Measurements from ENCODE around the gene MAP2K7.
"Not testable (repeated sequence)": the region's sequence is repeated elsewhere in the genome, so short reads cannot be mapped to it uniquely, and the experiment has no call there.

MAP2K7 gene

DNA sequence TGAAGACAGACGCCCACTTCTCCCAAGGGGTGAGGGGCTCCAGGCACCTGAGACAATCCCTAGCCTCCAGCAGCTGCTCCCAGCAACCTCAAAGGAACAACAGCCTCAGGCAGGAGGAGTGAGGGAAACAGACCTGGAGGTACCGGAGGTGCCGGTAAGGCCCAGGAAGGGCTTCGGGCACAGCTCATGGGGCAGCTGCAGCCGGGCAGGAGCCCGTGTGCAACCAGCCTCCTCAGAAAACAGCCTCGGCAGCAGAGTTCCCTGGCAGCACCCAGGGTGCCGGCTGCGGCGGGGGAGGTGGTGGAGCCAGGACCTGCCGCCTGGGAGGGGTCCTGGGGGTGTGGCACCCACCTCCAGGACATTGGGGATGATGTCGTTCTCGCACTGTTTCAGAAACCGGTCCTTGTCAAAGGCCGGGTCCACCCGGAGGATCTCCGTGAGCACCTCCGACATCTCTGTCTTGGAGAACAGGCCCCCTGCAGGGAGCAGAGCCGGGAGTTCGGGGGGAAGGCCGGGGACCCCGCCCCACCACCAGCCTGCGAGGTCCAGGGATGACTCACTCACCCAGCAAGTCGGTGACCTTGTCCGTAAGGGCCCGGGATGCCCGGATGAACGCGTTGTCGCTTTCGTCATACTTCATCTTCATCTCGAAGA is 28.7 kb downstream of the MAP2K7 start:
- DNase-seq, result no peak

DNA sequence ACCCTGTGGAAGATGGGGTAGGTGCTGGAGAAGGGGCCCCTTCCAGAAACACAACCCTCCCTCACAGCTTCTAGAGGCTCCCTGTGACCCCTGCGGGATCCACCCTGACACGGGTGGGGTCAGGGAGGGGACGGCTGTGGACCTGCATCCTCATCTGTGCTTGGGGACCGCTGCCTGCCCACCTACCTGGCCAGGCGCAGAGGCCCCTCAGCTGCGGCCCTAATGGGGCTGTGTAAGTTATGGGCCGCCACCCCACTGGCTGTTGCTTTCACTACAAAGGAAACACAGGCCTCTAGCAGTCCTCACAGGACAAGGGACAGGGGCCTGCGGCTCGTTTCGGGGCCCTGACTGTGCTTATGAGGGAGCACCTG is 29.2 kb downstream of the MAP2K7 start:
- DNase-seq, result no peak

DNA sequence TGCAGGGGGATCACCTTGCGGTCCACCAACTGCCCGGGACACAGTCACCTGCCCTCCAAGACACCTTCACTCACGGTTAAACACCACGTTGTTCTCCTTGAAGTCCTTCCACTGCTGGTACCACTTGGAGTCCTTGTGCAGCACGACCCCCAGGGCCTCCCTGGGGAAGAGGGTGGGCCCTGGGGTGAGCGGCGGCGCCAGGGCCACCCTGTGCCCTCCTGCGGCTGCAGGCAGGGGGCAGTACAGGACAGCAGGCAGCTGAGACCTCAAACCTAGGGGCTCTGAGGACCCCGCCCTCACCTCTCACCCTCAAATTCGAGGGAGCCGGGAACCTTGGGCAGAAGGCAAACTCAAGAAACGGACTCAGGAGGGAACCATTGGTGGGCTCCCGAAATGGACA is 29.7 kb downstream of the MAP2K7 start:
- DNase-seq, result no peak

DNA sequence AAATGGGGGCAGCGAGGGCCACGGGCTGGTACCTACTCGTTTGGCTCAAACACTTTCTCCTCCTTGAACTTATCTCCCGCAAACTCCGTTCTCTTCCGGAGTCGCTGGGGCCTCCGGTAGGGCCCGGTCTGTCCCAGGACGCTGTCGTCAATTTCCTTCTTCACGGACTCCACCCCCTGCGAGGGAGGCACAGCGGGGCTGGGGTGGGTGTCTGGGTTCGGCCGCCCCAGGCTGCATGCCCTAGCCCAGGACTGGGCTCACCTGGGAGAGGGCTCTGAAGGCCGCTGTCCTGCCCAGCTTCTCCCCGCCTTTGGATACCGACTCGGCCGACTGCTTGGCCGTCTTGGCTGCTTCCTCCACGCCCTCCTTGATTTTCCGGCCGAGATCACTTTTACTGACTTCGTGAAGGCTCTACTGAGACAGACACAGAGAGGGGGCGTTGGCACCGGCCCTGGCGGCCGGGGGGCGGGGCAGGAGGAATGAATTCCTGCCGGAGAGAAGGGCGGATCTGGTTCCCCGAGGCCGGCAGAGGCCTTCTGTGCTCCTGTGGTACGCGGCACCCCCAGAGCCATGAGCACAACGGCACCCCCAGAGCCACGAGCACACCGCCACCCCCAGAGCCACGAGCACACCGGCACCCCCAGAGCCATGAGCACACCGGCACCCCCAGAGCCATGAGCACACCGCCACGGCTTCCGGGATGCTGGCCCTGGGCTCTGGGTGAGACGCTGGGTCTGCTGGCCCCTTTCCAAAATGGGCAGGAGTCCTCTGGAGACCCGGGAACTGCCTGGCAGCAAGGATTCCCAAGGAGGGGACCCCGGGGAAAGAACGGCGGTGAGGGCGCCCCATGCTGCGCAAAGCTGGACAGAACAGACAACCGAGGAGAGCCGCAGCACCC is 30.4 kb downstream of the MAP2K7 start:
- no peak for DNase-seq

DNA sequence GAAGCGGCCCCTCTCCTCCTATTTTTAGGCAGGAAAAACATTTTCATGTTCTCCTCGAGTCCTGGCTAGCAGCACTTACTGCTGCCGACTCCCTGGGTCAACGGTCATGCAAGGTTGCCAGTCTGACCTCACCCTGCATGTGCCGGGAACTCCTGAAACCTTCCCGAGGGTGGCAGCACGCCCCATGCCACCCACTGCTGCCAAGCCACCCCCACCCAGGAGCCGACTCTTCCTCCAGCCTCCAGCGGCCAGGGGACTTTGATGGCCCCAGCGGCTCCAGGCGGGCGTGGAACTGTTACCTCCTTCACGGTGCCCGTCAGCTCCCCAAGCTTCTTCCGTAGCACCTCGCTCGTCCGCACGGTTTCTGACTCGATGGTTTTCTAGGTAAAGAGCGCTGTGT is 31.1 kb downstream of the MAP2K7 start:
- DNase-seq, result no peak

DNA sequence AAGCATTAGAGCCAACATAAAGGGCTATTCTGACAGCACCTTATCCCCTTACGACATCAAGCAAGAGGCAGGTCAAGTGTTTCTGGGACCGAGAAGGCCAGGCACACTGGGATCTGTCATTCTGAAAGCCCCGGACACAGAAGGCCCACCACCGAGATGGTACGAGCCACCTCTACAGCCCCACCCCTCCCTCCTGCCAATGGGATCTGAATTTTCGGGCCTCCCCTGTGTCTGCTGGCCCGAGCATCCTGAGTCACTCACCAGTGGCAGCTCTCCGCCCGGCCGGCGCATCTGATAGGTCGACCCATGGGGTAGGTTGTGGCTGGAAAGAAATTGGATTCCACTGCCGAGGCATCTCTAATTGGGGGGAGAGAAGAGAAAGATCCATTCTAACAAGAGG is 37.2 kb downstream of the MAP2K7 start:
- no peak for DNase-seq

DNA sequence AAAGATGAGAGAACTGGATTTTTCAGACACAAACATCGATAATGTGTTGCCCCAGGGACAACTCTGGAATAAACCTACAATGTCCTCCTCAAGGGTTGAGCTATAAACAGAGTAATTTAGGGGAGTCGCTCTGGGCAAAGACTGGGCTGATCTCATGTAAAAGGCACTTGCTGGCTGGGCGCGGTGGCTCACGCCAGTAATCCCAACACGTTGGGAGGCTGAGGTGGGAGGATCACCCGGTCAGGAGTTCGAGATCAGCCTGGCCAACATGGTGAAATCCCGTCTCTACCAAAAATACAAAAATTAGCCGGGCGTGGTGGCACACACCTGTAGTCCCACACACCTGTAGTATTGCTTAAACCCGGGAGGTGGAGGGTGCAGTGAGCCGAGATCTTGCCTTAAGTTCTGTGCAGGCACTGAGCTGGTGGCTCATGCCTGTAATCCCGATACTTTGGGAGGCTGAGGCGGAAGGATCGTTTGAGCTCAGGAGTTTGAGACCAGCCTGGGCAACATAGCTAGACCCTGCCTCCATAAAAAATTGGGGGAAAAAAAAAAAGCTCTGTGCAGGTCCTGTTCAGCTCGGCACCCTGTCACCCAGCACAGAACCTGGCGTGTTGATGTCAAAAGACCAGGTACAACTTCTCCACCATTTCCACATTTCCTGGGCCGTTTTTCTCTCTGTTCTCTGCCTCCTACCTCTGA is 38.4 kb downstream of the MAP2K7 start:
- DNase-seq, result no peak

DNA sequence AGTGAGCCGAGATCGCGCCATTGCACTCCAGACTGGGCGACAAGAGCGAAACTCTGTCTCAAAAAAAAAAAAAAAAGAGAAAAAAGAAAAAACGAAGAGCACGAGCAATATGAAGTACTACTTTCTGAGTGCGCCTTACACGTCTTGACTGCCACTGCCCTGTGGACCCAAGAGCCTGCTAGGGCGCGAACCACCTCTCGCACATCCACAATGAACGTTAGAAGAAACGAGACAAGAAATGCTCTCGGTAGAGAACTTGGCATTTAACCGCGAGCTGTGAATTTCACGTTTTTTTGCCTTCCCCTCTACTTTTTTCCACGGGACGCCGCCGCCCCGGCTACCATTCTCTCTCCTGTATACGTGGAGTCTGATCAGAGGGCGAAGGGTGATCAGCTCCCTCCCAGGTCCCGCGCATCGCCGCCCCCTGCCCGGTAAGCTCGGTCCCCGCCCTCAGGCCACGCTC is 39.3 kb downstream of the MAP2K7 start:
- no peak for DNase-seq

DNA sequence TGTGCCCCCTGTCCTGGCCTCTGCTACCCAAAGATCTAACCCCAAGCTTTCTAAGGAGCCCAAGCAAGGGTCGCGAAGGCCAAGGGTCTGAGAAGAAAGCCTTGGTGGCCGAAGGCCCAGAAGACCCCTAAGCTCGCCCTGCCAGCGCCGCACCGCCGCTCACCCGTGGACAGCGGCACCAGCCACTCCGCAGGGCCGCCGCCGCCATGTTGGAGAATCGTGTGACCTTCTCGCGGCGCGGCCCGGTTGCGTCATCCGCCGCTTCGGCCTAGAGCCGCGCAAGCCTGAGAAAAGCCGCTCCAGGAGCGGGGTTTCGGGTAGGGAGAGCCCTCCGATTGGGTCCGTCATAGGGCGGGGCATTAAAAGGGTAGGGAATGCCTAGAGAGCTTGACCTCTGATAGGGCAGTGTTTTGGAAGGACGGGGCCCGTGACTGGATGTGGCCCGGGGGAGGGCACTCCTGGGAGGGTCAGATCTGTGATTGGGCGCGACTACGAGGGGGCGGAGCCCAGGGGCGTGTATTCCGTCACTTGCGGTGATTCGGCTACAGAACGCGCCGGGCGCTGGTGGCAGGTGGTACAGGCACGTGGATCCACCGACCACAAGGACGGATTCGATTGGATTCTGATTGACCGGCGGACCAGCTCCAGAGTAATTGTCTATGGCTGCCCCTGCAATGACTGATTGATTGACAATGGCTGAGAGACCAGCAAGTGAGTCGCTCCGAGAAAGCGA is 39.9 kb downstream of the MAP2K7 start, which contains the start of gene TIMM44:
Gene TIMM44, minus strand, starts transcription at position 223 of the 733 bp plus-strand sequence. Its CDS starts 15 bp downstream, at position 208.
- peak; percentile 97 for DNase-seq

DNA sequence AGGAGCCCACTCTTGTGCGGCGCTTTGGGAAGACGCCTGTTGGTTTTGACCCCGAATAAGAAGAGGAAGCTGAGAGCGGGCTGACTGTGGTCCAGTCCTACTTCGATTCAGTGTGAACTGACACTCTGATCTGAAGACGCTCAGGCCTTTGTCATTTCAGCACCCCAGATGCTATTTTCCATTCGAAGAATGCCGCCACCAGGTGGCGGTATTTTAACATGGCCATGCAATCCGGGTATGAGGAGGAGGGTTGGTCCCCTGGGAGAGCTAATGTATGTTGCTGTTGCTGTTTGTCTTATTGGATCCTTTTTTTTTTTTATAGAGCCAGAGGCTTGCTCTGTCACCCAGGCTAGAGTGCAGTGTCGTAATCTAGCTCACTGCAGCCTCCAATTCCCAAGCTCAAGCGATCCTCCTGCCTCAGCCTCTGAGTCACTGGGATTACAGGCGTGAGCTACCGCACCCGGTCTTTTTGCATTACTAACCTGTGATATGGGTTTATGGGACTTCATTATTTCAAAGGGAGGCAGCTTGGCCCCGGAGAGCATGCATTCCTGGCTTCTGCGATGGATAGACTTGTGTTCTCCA is 40.6 kb downstream of the MAP2K7 start:
- DNase-seq, result peak; percentile 74

DNA sequence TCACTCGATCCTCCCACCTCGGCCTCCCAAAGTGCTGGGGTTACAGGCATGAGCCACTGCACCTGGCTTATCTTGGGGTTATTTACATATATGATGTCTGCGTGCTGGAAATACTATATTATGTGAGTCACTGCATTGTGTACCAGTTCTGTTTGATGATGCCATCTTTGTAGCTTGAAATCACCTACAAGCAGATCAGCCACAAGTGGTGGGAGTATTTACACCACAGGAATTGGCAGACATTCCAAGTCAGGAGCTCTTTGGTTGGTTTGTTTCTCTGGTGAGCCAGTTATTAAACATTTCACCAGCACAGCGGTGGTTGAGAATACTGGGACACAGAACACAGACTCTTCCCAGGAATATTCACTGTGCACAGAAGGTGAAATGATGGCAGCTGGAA is 44.3 kb downstream of the MAP2K7 start:
- DNase-seq, result no peak

DNA sequence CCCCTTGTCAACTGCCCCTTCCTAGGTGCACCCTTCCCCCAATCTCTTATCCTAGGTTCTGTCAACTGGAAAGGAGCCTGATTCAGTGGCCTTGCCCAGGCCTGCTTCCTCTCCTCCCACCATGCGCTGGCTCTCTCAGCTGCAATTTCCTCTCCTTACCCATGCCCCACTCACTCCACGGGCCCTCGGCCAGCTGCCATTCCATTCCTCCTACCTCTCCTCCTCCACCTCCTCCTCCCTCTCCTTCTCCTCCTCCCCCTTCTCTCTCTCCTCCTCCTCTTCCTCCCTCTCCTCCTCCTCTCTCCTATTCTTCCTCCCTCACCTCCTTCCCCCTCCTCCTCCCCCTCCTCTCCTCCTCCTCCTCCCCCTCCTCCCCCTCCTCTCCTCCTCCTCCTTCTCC is 49.4 kb downstream of the MAP2K7 start:
- DNase-seq, result no peak

DNA sequence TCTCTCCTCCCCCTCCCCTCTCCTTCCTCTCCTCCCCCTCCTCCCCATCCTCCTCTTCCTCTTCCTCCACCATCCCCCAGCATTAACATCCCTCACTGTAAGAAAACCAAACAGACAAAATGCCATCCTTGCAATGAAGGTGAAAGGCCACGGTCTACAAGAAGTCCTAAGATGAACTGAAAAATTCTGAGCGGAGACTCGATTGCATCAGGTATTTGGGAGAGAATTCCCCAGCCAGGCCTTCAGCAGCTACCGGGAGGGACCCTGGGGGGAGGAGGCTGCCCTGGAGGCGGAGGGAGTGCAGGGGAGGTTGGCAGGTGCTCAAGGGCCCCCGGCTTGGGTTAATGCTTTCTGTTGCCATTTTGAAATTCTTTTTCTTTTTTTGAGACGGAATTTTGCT is 49.9 kb downstream of the MAP2K7 start:
- no peak for DNase-seq

DNA sequence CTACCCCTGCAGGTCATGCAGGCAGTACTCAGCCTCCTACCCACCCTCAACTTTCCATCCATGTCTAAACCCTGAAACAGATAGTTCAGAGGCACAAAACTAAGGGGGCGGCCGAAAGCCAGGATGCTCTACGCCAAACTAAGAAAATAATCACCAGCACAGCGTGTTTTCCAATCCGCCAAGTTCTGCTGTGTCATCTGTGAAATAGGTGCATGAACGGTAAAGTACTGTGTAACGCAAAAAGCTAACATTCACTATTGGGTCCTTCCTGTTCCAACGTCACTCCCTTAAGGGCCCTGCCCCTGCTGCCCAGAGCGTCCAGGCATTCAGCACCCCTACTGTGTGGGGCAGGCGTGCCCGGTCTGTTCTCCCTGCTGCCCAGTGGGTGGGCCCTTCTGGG is 52.0 kb downstream of the MAP2K7 start:
- no peak for DNase-seq

DNA sequence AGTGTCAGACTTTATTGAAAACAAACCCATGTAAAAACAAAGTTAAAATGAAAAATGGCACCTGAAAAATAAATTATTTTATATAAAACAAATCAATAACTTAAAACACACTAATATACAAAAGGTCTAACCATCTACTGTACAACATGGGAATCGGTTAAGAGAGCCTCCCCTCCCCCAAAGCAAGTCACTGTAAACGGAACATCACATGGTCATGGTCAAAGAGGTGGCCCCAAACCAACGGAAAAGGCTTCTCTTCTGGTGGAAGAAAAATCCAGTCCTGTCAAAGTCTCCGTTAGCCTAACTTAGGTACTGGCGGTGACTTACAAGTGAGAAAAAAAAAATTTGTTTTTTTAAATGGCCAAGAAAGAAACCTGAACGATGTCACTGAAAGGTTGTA is 55.5 kb downstream of the MAP2K7 start:
- no peak for DNase-seq

DNA sequence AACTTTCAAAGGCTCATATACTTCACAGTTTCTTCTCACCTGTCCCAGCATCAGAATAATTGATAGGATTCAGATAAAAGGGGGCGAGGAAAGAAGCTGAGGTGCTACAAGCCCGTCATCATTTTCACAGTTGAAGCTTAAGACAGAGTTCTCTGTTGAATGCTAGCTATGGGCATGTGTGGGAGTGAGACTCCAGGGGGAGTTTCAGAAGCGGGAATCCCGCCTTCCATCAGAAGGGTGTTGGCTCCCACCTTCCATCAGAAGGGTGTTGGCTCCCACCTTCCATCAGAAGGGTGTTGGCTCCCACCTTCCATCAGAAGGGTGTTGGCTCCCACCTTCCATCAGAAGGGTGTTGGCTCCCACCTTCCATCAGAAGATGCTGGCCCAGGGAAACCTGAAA is 57.4 kb downstream of the MAP2K7 start:
- not testable (repeated sequence) for DNase-seq

DNA sequence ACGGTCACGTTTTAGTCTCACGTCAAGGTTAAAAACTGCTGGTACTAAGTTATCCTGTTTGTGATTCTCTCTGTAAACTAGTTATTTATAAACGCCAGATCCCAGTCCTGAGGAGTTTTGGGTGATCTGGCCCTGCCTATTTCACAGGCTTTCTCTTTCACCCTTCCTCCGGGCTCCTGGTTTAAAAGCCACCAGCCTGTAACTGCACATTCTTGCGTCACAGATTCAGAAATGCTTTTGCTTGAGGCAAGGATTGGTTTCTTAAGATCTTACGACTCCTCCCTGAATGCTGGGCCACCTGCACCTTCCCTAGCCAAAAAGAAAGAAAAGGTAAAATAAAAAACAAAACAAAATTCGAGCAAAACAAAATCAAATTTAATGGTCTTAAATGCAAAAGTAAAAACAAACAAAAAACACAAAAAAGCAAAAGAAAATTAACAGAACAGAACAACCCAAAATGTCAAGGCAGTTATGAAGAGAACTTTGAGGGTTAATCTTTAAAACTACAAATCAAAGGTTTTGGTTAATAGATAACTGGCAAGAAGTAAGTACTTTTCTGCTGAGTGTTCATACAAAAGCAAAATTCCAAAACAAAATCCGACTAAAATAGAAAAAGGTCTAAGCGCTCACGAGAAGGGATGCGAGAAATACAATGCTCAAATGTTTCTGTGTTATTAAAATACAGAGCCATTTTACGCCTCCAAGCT is 58.4 kb downstream of the MAP2K7 start:
- no peak for DNase-seq

DNA sequence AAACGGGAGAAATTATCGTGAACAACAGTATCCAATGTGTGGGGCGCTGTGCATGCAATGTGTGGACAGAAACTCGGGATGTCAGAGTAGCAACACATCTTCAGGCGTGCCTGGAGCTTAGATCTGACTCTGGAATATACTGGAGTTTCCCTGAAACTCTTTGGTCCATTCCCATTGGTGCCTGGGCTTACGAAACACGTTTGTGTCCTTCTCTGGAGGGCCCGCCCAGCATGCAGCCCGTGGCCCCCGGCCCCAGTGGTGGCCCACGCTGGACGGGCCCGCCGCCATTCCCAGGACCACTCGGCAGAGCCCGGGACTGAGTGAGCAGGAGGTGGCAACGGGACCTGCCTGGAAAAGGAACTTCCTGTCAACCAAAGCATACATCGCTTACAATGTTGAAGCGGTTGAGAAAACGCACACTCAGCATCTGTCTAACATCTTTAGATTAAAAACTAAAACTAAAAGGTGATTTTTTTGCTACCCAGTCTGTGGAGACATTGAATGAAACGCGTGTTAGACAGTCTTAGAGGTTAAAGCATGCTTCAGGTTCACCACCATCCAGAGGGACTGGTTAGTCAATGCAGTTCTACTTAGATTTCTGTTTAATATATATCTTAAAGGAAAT is 59.1 kb downstream of the MAP2K7 start:
- no peak for DNase-seq

DNA sequence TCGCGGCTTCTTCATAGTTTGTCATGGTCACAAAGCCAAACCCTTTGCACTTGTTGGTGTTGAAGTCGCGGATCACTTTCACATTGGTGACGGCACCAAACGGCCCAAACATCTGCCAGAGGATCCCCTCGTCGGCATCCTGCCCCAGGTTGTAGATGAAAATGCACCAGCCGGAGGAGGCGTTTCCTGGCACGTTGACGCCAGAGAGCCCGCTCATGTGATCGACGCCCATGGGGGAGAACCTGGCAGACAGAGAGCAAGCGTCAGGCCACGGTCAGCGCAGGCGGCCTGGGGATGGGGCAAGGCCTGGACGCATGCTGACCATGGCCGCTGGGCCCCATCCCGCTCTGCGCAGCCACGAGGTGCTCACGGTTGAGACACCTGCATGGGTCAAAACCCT is 59.9 kb downstream of the MAP2K7 start:
- no peak for DNase-seq
